Left kidney (tissue), 2 donors: ENCODE data around the gene MCM5. TPM values are rescaled to one million over a fixed set of nuclear protein-coding genes. Genes with fewer than 3 reads are reported as not detected.
A peak's percentile ranks its signal among the peaks of the same experiment; 100 is the strongest.
"Not testable (repeated sequence)": the region's sequence is repeated elsewhere in the genome, so short reads cannot be mapped to it uniquely, and the experiment has no call there.

Source experiments
- DNase-seq: peaks from one replicate; pipeline ENCODE4 v3.0.0-alpha.2; 2013
- polyA plus RNA-seq: library from polyadenylated mRNA; unstranded; fragments of 120-200 nt; gene quantifications from one replicate; pipeline ENCODE4 v1.2.1, GENCODE V29; 2013; ENCODE audit not compliant: insufficient read length

MCM5 gene
- polyA plus RNA-seq, 1 donor: 72.4 TPM

DNA sequence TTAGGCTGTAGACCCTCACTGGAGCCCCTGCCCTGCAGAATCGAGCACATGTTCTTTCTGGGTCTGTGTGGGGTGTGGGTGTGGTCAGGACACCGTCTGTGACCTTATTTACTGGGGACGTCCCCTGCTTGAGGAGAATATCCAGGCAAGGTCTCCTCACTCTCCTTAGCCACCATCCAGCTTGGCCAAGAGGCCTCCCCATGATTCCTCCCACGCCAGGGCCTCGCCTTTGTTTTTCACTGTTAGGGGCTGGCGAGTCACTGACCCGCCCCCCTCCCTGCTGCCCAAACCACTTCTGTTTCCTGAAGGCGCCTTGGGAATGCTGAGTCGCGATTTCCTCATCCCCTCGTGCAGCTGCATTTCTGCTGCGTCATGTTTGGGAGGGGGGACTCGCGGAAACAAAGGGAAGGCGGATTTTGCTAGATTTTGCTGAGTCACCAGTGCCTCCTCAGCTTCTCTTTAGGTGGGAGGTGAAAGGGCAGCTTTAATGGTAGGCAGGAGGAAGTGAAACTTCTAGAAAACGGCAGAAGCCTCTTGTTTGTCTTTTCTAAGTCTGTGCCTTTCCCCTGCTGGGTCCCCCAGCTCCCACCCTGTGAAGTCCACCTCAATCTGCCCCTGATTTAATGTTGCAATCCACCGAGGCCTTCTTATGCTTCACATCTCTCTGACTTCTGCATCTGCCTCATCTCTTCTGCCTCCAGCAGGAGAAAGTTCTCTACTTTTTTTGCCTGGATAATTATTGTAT lies 23.0 kb upstream of the MCM5 start:
- peak; percentile 95 for DNase-seq

DNA sequence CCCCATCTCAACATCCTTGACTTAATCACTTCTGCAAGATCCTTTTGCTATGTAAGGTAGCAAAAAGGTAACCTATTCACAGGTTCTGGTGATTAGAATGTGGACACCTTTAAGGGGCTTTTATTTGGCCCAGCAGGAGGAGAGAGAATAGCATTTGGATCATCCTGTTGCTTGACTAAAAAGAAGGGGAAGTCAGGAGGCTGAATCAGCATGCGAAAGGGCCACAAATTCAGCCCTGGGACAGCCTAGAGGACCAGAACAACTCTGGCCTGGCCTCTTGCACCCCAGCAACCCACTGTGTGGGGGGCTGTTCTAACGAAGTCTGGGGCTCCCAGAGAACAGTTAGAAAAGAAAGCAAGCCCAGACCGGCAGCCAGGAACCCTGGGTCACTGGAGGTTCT lies 22.2 kb upstream of the MCM5 start:
- DNase-seq: no peak

DNA sequence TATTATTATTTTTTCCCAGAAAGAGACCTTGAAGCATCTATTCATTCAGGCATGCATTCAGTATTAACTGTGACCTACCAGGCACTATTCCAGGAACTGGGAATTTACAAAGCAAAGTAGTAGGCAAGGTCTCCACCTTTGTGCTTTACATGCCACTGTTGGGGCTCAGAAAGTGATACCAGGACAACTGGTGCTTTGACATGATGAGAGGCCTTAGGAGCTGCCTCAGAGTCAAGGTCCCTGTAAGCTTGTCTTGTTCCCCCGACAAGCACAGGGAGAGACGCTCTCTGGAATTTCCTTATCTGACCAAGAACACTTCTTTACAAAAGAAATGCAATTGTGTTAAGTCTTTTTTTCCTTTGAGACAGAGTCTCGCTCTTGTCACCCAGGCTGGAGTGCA lies 21.3 kb upstream of the MCM5 start:
- no peak for DNase-seq

DNA sequence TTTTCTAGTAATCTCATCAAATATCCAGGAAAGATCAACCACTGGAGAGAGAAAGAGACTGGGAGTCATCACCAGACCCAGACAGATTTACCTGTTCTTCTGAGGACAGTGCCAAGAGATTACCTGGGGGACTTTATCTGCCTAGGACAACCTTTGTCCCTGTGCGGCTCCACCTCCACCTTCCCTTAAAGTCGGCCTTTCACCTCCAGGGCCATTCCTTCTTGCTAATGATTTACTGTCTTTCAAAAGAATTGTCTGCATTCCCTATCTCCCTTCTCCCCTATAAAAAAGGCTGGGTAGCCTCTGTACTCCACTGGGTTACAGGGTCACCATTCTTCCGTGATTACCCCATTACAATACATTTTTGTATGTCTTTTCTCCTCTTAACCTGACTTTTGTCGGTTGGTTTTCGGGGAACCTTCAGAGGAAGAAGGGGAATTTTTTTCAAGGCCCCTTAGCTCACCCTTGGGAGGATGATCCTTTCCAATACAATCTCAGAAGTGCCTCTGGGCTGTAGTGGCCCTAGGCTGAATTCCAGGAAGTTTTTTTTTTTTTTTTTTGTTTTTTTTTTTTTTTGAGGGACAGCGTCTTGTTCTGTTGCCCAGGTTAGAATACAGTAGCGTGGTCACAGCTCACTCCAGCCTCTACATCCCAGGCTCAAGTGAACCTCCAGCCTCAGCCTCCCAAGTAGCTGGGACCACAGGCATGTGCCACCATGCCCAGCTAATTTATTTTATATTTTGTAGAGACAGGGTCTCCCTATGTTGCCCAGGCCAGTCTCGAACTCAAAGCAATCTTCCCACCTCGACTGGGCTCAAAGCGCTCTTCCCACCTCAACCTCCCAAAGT lies 20.6 kb upstream of the MCM5 start:
- no peak for DNase-seq

DNA sequence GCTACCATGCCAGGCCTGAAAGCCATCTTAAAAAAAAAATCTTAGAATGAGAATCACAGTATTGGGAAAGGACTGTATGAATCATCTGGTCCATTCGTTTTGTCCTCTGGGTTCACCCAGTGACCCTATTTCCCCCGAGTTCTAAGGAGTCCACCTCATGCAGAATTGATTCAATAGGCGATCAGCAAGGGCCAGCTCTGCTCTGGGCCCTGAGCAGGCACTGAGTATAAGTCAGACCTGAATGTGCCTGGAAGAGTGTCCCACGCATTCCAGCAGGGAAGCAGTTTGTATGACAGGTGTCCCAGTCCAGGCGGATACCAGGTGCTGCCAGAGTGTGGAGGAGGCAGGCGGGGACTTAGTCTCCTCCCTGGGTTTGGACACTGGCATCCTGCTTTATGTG lies 19.9 kb upstream of the MCM5 start:
- no peak for DNase-seq

DNA sequence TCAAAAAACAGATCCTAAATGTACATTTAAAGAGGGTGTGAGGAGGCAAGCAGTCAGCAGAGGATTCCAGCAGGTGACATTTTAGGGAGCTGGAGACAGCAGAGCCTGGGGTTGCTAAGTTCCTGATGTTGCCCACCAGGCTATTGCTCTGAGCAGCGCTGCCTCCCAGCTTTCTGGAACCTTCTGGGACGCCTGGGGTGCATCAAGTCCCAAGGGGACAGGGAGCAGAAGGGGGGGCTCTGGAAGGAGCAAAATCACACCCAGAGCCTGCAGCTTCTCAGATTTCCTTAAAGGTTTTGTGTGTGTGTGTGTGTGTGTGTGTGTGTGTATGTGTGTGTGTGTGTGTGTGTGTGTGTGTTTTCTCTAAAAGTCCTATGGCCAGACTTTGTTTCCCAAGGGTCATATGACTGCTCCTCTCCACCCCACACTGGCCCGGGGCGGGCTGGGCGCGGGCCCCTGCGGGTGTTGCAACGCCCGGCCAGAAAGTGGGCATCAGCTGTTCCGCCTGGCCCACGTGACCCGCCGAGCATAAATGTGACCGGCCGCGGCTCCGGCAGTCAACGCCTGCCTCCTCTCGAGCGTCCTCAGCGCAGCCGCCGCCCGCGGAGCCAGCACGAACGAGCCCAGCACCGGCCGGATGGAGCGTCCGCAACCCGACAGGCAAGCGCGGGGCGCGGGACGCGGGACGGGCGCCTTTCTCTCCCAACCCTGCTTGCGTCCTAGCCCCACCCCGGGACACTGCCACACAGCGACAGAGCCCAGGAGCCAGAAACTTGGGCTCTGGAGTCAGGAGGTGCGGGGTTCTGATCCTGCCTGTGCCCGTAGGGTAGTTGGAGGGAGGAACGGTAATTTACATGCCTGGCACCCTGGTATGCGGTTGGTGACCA lies 19.2 kb upstream of the MCM5 start, which contains the start of gene HMOX1:
Gene HMOX1, plus strand, starts transcription at position 560 of the 887 bp plus-strand sequence. Its CDS starts 78 bp downstream, at position 638.
- peak; percentile 67 for DNase-seq

DNA sequence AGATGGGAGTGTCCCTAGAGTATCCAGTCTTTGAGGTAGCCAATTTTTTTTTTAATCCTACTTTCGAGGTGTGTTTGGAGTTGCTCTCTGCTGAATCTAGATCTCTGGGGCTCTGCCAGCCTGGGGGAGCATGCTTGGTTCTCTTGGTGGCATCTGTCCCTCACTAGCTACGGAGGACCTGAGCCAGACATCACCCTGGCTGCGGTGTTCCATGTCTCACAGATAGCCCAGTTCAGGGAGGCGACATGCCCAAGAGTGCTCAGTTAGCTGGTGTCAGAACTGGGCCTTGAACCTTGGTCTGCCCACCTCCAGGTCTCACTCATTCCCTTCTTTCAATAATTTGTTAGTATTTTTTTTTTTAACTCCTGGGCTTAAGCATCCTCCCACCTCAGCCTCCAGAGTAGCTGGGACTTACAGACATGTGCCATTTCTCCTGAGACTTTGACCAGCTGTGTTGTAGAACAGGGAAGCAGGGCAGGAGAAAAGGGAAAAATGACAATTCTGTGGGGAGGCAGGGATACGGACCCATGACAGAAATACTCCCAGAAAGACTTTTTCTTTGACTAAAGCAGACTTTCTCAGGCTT lies 18.4 kb upstream of the MCM5 start:
- DNase-seq: no peak

DNA sequence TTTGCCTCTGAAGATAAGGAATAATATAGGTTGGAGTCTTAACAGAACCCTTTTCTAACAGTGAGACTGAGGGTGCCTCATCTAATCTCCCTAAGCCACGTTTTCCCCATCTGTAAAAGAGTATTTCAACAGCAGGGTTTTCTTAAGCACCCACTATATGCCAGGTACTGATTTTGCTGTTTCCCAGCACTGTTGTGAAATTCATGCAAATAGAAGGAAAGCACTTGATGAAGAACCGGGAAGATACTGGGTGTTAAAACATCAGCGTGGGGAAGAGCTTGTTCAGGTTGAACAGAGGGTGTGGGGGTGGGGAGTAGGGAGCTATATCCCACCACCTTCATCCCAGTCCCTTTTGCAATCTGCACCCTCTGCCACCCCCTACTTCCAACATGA lies 16.3 kb upstream of the MCM5 start:
- no peak for DNase-seq

DNA sequence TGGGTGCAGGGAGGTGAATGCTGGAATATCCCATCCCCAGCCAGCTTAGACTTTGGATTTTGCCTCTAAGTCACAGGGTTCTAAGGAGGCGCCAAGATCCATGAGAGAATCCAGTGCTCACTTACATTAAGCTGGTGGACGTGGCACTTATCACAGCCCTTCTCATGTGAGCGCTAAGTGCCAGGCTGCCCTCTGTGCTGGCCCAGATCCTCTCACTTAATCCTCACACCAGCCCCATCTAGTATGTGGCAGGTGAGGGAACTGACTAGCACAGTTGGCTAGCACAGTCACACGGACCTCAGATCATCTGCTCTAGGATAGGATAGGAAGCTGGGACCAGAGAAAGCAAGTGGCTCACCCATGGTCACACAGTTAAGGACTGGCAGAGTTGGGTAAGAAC lies 15.4 kb upstream of the MCM5 start:
- DNase-seq: no peak

DNA sequence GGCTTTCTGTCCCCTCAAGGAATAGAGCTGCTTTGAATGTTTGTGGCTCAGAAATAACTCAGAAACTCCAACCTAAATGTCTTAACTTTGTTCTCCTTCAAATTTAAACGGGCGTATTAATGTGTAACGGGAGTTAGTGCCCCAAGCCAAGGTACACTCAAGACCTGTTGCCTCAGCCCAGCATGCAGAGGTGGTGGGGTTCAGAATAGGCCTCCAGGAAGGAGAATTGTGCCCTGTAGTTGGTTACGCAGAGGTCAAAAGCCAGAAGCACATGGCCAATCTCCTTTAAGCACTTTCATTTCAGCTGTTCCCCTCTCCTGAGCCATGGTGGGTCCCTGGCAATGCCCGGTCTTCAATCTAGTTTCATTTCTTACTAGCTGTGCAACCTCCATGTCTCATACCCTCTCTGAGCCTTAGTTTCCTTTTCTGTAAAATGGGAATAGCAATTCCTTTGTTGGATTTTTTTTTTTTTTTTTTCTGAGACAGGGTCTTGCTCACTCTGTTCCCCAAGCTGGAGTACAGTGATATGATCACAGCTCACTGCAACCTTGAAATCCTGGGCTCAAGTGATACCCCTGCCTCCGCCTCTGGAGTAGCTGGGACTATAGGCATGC lies 14.9 kb upstream of the MCM5 start:
- DNase-seq: no peak

DNA sequence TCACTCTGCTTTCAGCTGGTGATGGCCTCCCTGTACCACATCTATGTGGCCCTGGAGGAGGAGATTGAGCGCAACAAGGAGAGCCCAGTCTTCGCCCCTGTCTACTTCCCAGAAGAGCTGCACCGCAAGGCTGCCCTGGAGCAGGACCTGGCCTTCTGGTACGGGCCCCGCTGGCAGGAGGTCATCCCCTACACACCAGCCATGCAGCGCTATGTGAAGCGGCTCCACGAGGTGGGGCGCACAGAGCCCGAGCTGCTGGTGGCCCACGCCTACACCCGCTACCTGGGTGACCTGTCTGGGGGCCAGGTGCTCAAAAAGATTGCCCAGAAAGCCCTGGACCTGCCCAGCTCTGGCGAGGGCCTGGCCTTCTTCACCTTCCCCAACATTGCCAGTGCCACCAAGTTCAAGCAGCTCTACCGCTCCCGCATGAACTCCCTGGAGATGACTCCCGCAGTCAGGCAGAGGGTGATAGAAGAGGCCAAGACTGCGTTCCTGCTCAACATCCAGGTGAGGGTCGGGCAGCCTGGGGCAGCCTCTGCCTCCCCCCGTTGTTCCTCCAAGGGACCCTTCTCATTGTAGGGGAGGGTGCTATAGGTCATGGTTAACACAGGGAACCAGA lies 13.2 kb upstream of the MCM5 start:
- no peak for DNase-seq

DNA sequence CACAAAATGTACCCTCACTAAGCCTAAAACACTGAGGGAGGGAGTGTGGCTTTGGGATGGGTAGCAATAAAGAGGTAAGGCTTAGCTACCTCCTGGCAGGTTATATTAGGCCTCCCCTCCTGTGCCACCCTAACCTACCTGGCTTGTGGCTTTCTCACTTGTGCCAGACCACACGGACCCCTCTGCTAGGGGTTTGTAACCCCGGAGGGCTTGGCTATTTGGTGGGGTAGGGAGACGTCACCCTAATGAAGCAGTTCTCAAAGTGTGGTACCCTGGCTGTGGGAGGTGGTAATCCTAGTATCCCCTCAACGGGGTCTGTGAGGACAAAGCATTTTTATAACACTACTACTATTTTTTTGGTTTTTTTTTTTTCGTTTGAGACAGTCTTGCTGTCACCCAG lies 9.0 kb upstream of the MCM5 start:
- DNase-seq: no peak

DNA sequence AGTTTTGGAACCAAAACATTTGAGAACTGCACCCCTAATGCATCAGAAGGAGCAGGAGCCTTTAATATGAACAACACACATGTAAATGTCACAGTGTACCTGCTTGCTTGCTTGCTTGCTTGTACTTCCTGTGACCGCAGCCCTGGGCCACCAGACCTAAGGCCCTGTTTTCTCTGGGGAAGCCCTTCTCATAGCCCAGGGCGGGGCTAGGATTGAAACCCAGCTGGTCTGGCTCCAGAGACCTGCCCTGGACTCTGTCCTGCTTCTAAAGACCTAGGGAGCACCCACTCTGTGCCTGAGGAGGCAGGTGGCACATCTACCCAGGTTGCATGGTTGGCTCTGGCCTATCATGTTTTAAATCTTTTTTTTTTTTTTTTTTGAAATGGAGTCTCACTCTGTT lies 7.6 kb upstream of the MCM5 start:
- no peak for DNase-seq

DNA sequence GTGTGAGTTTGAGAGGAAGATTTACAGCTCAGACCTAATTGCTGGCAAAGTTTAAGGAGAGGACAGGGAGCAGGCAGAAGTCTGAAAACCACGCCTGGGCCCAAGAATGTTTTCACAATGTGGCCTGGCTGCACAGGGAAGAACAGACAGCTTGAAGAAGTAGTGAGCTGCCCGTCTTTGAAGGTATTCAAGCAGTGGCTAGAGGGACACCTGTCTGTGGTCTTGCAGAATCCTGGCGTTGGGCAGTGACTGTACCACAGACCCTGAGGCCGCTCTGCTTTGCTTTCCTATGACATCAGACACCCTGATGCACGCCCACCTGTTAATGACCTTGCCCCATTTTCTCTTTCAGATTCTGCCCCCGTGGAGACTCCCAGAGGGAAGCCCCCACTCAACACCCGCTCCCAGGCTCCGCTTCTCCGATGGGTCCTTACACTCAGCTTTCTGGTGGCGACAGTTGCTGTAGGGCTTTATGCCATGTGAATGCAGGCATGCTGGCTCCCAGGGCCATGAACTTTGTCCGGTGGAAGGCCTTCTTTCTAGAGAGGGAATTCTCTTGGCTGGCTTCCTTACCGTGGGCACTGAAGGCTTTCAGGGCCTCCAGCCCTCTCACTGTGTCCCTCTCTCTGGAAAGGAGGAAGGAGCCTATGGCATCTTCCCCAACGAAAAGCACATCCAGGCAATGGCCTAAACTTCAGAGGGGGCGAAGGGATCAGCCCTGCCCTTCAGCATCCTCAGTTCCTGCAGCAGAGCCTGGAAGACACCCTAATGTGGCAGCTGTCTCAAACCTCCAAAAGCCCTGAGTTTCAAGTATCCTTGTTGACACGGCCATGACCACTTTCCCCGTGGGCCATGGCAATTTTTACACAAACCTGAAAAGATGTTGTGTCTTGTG lies 6.6 kb upstream of the MCM5 start:
- DNase-seq: no peak

DNA sequence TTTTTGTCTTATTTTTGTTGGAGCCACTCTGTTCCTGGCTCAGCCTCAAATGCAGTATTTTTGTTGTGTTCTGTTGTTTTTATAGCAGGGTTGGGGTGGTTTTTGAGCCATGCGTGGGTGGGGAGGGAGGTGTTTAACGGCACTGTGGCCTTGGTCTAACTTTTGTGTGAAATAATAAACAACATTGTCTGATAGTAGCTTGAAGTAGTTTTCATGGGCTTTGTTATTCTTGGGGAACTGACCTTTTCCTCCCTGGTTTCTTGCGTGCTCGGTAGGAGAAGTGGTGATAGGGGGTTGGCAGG lies 6.0 kb upstream of the MCM5 start:
- DNase-seq: no peak

DNA sequence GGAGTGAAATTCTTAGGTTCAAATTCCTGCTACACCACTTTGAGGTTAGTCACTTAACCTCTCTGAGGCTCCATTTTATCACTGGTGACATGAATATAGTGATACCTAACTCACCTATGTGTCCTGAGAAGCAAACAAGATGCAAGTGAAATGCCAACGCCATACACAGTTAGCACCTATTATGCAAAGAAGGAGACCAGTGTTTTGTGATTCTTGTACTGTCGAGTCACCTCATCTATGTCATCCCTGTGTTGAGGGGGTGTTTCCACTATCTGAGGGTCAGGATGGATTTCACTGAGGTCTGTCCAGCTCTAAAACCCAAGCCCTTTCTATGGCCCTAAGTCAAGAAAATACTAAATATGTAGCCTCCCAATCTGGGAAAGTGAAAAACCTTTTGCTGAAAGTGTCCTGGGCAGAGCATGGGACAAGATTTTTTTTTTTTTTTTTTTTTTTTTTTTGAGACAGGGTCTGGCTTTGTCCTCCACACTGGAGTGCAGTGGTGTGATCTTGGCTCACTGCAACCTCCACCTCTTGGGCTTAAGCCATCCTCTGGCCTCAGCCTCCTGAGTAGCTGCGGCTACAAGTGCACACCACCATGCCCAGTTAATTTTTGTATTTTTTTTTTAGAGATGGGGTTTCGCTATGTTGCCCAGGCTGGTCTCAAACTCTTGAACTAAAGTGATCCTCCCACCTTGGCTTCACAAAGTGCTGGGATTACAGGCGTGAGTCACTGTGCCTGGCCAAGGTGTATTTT lies 5.0 kb upstream of the MCM5 start:
- no peak for DNase-seq

DNA sequence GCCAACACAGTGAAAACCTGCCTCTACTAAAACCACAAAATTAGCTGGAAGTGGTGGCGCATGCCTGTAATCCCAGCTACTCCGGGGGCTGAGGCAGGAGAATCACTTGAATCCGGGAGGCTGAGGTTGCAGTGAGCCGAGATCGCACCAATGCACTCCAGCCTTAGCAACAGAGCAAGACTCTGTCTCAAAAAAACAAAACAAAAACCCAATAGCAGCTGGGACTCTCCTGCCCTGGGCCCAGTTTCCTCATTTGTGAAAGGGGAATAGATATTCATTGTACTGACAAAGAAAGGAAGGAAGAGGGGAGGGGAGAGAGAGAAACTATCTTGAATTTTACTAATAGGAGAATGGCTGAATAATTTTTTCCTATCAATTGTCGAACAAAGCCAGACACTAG lies 3.3 kb upstream of the MCM5 start:
- DNase-seq: not testable (repeated sequence)

DNA sequence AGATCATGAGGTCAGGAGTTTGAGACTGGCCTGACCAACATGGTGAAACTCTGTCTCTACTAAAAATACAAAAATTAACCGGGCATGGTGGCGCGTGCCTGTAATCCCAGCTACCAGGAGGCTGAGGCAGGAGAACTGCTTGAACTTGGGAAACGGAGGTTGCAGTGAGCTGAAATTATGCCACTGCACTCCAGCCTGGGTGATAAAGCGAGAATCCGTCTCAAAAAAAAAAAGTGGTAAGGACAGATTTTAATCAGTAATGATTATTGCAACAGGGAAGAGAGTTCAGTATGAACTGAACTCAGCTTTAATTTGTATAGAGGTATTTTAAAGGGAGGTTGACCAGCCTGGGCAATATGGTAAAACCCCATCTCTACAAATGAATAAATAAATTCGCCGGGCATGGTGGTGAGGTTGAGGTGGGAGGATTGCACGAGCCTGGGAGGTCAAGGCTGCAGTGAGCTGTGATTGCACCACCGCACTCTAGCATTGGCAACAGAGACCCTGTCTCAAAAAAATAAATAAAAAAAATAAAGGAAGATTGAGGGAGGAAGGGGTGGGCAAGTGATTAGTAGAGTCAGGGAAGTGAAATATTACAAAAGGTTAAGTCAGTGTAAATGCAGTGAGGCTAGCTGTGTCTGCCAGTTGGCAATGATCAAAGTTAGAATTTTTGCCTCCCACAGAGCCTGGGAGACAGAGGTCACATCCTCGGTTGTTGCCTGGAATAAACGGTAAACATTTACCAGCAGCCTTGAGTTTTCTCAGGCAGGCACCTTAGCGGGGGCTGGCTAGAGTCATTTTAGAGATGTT lies 2.6 kb upstream of the MCM5 start:
- peak; percentile 79 for DNase-seq

DNA sequence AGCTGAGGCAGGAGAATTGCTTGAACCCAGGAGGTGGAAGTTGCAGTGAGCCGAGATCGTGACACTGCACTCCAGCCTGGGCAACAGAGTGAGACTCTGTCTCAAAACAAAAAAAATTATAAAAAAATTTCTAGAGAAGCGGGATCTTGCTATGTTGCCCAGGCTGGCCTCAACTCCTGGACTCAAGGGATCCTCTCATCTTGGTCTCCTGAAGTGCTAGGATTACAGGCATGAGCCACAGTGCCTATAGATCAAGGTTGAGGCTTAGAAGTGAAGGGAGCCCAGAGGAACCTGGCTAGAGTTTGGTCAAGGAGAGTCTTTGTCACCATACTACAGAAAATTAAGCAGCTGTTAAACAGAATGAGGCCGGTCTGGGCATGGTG lies 1.4 kb upstream of the MCM5 start:
- no peak for DNase-seq
